22Rv1 (cell line): Measurements from ENCODE around the gene KYAT1.

ENCODE experiments used
- CTCF ChIP-seq: fragments of 450-650 bp; IDR thresholded peaks from 2 replicates; pipeline ENCODE4 v1.5.1; 2017; ENCODE audit warnings: mild to moderate bottlenecking
- ZFX ChIP-seq: fragments of 450-650 bp; IDR thresholded peaks from 2 replicates; pipeline ENCODE4 v1.6.1; 2017; ENCODE audit warnings: antibody characterized with exemption, borderline replicate concordance

GRCh38 chr9:128785427-128785826, 96.3 kb downstream of the KYAT1 start:
- TF ChIP-seq CTCF, result no peak
- TF ChIP-seq ZFX, result no peak
